GM23338 (cell line): ENCODE results near the gene RPA1.

Experiments
- ETS1 ChIP-seq: IDR thresholded peaks from 2 replicates; pipeline ENCODE4 v1.6.1; 2016; ENCODE audit warnings: antibody characterized with exemption
- EZH2 ChIP-seq: fragments of 200-600 bp; sonication (generic); IDR thresholded peaks from one replicate; pipeline ENCODE4 v1.8.0; 2017; ENCODE audit warnings: antibody characterized with exemption, mild to moderate bottlenecking, low read depth; ENCODE audit not compliant: unreplicated experiment
- JUNB ChIP-seq: IDR thresholded peaks from one replicate; pipeline ENCODE4 v1.6.1; 2016; ENCODE audit warnings: antibody characterized with exemption; ENCODE audit not compliant: unreplicated experiment
- POLR2AphosphoS5 ChIP-seq: IDR thresholded peaks from 2 replicates; pipeline ENCODE4 v1.6.1; 2016; ENCODE audit warnings: antibody characterized with exemption, low read depth
- TF ChIP-seq, protein P1 (sequence below), 2 experiments: fragments of 200-600 bp in 1 of 2; sonication (generic) in 1 of 2; conservative IDR thresholded peaks; 2 replicates each; pipeline versions ENCODE4 v1.5.1 to v1.6.1; 2016 to 2017; ENCODE audit warnings: antibody characterized with exemption in 2 of 2, low read depth in 2 of 2, mild to moderate bottlenecking in 2 of 2, moderate library complexity in 1 of 2

GRCh38 chr17:1878419-1879121, 48.8 kb downstream of the RPA1 start:
- no peak for TF ChIP-seq EZH2
- TF ChIP-seq, protein P1, sequence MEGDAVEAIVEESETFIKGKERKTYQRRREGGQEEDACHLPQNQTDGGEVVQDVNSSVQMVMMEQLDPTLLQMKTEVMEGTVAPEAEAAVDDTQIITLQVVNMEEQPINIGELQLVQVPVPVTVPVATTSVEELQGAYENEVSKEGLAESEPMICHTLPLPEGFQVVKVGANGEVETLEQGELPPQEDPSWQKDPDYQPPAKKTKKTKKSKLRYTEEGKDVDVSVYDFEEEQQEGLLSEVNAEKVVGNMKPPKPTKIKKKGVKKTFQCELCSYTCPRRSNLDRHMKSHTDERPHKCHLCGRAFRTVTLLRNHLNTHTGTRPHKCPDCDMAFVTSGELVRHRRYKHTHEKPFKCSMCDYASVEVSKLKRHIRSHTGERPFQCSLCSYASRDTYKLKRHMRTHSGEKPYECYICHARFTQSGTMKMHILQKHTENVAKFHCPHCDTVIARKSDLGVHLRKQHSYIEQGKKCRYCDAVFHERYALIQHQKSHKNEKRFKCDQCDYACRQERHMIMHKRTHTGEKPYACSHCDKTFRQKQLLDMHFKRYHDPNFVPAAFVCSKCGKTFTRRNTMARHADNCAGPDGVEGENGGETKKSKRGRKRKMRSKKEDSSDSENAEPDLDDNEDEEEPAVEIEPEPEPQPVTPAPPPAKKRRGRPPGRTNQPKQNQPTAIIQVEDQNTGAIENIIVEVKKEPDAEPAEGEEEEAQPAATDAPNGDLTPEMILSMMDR (conservative IDR thresholded peaks at IDR 0.05; ENCODE audit: low read depth in 2 of 2) = no peak
- no peak for TF ChIP-seq JUNB
- TF ChIP-seq ETS1 = no peak
- TF ChIP-seq POLR2AphosphoS5 = no peak
